GM12878 (cell line): ENCODE data around the gene KRT80. TPM values are rescaled to one million over a fixed set of nuclear protein-coding genes. Genes with fewer than 3 reads are reported as not detected.

ENCODE experiments used
- ATAC-seq: fragments of 200-7000 bp; cut with Tn5 transposase; 3 replicates; pipeline ENCODE4 v1.9.1; 2020; ENCODE audit warnings: mild to moderate bottlenecking, moderate library complexity
- BruUV-seq: library from RNA; stranded (reverse); fragments of 400-500 nt; replicated peaks from 2 replicates; lab custom pipeline; 2021; lab: Mats Ljungman, UMichigan
- CTCF ChIA-PET: fragments of 300-600 bp; sonication (Branson Sonifier 250); formaldehyde crosslinking; extraction: SDS; loops from one replicate; lab custom pipeline; 2021; ENCODE audit warnings: inconsistent platforms; lab: Yijun Ruan, JAX
- POLR2A ChIA-PET: fragments of 350-600 bp; formaldehyde crosslinking; extraction: SDS; loops from one replicate; lab custom pipeline; 2021; ENCODE audit warnings: inconsistent platforms; lab: Charles Lee
- RAD21 ChIA-PET: fragments of 300-600 bp; sonication (Branson Sonifier 250); formaldehyde crosslinking; loops from one replicate; lab custom pipeline; 2023; ENCODE audit warnings: antibody characterized with exemption; ENCODE audit not compliant: unreplicated experiment; lab: Charles Lee
- SMC1A ChIA-PET: fragments of 300-600 bp; sonication (Branson Sonifier 250); formaldehyde crosslinking; loops from one replicate; lab custom pipeline; 2023; ENCODE audit not compliant: unreplicated experiment, uncharacterized antibody; lab: Charles Lee
- DNase-seq: peaks from one replicate; pipeline ENCODE4 v3.0.0-alpha.2; 2011; ENCODE audit warnings: low read depth, low spot score
- FAIRE-seq: peaks from 3 replicates; lab custom pipeline; 2011; peaks lifted over from hg19 to GRCh38; lab: Jason Lieb, UNC
- H2AFZ ChIP-seq: 2 replicates; pipeline ENCODE4 v1.6.0; 2011; ENCODE audit warnings: low read depth, low read length, control low read depth; ENCODE audit not compliant: control insufficient read depth
- H3K27ac ChIP-seq: 2 replicates; pipeline ENCODE4 v1.5.1; 2011; ENCODE audit warnings: control low read depth; ENCODE audit not compliant: control insufficient read depth, insufficient read depth
- H3K27me3 ChIP-seq, 2 experiments: replicated peaks in 1 of 2; 2 replicates each; pipeline versions ENCODE4 v1.6.0 to v1.6.1; 2011; ENCODE audit warnings: low read length in 1 of 2; ENCODE audit not compliant: control insufficient read depth in 2 of 2, insufficient read depth in 2 of 2
- H3K36me3 ChIP-seq, 2 experiments: 2 replicates each; pipeline ENCODE4 v1.5.1; 2011; ENCODE audit warnings: low read length in 1 of 2; ENCODE audit not compliant: control insufficient read depth in 2 of 2, insufficient read depth in 2 of 2
- H3K4me1 ChIP-seq: 2 replicates; pipeline ENCODE4 v1.6.1; 2011; ENCODE audit warnings: mild to moderate bottlenecking, low read length, moderate library complexity, mixed read lengths; ENCODE audit not compliant: control insufficient read depth, insufficient read depth
- H3K4me2 ChIP-seq: 2 replicates; pipeline ENCODE4 v1.6.0; 2011; ENCODE audit warnings: control low read depth; ENCODE audit not compliant: control insufficient read depth, insufficient read depth
- H3K4me3 ChIP-seq: fragments of 200-600 bp; sonication (generic); 2 replicates; pipeline ENCODE4 v1.5.1; 2016
- H3K79me2 ChIP-seq: 2 replicates; pipeline ENCODE4 v1.6.0; 2011; ENCODE audit warnings: low read length; ENCODE audit not compliant: control insufficient read depth, insufficient read depth
- H3K9ac ChIP-seq: 2 replicates; pipeline ENCODE4 v1.8.0; 2011; ENCODE audit warnings: low read length, control low read depth, mixed read lengths; ENCODE audit not compliant: control insufficient read depth, insufficient read depth
- H3K9me3 ChIP-seq: replicated peaks from 3 replicates; pipeline ENCODE4 v1.5.1; 2011; ENCODE audit warnings: mild to moderate bottlenecking, low read length; ENCODE audit not compliant: control insufficient read depth, insufficient read depth
- H4K20me1 ChIP-seq: 2 replicates; pipeline ENCODE4 v1.6.0; 2011; ENCODE audit not compliant: control insufficient read depth, insufficient read depth
- EZH2 ChIP-seq: IDR thresholded peaks from 2 replicates; pipeline ENCODE4 v1.6.1; 2012; ENCODE audit warnings: low read depth, mild to moderate bottlenecking, control low read depth, inconsistent platforms, low read length, borderline replicate concordance; ENCODE audit not compliant: control insufficient read depth
- JUNB ChIP-seq: IDR thresholded peaks from 2 replicates; pipeline ENCODE4 v1.6.1; 2016; ENCODE audit warnings: antibody characterized with exemption, mild to moderate bottlenecking
- KDM1A ChIP-seq: fragments of 200-600 bp; sonication (generic); IDR thresholded peaks from 2 replicates; pipeline ENCODE4 v1.6.1; 2016; ENCODE audit warnings: borderline replicate concordance
- NR2C1 ChIP-seq: fragments of 450-650 bp; IDR thresholded peaks from 2 replicates; pipeline ENCODE4 v1.6.1; 2017; ENCODE audit warnings: antibody characterized with exemption, mild to moderate bottlenecking, moderate library complexity
- RFX5 ChIP-seq: IDR thresholded peaks from 2 replicates; pipeline ENCODE4 v1.6.1; 2011; ENCODE audit warnings: low read depth, low read length, improper control_type of control experiment
- SUZ12 ChIP-seq: fragments of 200-600 bp; sonication (generic); IDR thresholded peaks from one replicate; pipeline ENCODE4 v1.6.1; 2018; ENCODE audit warnings: antibody characterized with exemption, mild to moderate bottlenecking; ENCODE audit not compliant: unreplicated experiment
- WGBS: methylation state at CpG from one replicate; pipeline ENCODE4 v1.1.6; 2016; ENCODE audit warnings: low lambda C conversion rate; ENCODE audit not compliant: insufficient replicate concordance, insufficient coverage; ENCODE audit errors: missing lambda C conversion rate; 5-methylcytosine and 5-hydroxymethylcytosine counted together
- in situ Hi-C: fragments of 300-500 bp; cut with MboI; formaldehyde crosslinking; loops from 9 replicates; pipeline ENCODE4 v1.14.3; 2018; ENCODE audit warnings: mixed read lengths
- intact Hi-C: fragments of 100-400 bp; cut with micrococcal nuclease; formaldehyde crosslinking; loops from one replicate; pipeline ENCODE4 v1.14.2; 2022; ENCODE audit not compliant: unreplicated experiment
- polyA plus RNA-seq, 11 experiments: library from polyadenylated mRNA; depleted of rRNA in 4 of 11; unstranded in 6 of 11; stranded (reverse) in 5 of 11; fragments of >200 nt; fragmentation: Nextera tagmentation in 4 of 11; fragmentation: Illumina TruSeq in 1 of 11; extraction: Ambion mirVana in 4 of 11; extraction: Trizol in 1 of 11; gene quantifications; 1 replicate in 1 of 11; 2 replicates in 10 of 11; pipeline versions ENCODE4 v1.2.1 to v1.2.3, GENCODE V29; 2011 to 2016; ENCODE audit warnings: inconsistent platforms in 2 of 11, missing spikeins in 2 of 11, low read depth in 1 of 11
- total RNA-seq, 4 experiments: library from RNA; depleted of rRNA in 3 of 4; stranded (reverse); fragments of >200 nt in 3 of 4; fragmentation: Illumina TruSeq in 1 of 4; extraction: Trizol in 1 of 4; gene quantifications; 2 replicates each; pipeline versions ENCODE4 v1.2.1 to v1.2.3, GENCODE V29; 2013 to 2021
- TF ChIP-seq, protein P1 (sequence below): IDR thresholded peaks from 2 replicates; pipeline ENCODE4 v1.6.1; 2012; ENCODE audit warnings: low read length, inconsistent platforms
- TF ChIP-seq, protein P2 (sequence below): fragments of 450-650 bp; conservative IDR thresholded peaks from 2 replicates; pipeline ENCODE4 v1.6.1; 2017; ENCODE audit warnings: mild to moderate bottlenecking, moderate library complexity
- TF ChIP-seq, protein P3 (sequence below): IDR thresholded peaks from 2 replicates; pipeline ENCODE4 v1.6.1; 2012; ENCODE audit warnings: low read depth, low read length, improper control_type of control experiment

The KRT80 gene
- total and polyA plus RNA-seq, 10 of the 15 experiments (the other 5 are each of a cell fraction or from before 2014, with no cell fraction given) = 0.01 TPM; not detected in 9

DNA sequence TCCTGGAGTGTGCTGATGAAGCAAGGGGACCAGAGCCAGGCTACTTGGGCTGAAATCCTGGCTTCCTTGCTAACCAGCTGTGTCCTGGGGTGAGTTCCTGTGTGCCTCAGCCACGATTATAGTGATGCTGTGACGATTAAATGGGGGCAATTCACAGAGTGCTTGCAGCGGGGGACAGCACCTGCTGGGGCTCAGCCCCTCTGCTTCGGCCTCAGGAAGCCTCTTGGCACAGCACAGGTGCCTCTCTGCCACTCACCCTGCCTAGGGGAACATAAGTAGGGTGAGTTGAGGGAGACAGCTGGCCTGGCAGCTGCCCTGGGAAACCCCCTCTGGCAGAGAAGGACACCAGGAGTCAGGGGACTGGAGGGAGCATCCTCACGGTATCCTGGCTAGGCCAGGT, 9.4 kb downstream of the KRT80 start (continued):
- TF ChIP-seq SUZ12 = no peak
- TF ChIP-seq, protein P1, sequence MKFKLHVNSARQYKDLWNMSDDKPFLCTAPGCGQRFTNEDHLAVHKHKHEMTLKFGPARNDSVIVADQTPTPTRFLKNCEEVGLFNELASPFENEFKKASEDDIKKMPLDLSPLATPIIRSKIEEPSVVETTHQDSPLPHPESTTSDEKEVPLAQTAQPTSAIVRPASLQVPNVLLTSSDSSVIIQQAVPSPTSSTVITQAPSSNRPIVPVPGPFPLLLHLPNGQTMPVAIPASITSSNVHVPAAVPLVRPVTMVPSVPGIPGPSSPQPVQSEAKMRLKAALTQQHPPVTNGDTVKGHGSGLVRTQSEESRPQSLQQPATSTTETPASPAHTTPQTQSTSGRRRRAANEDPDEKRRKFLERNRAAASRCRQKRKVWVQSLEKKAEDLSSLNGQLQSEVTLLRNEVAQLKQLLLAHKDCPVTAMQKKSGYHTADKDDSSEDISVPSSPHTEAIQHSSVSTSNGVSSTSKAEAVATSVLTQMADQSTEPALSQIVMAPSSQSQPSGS = no peak
- no peak for TF ChIP-seq NR2C1
- TF ChIP-seq EZH2 = no peak

DNA sequence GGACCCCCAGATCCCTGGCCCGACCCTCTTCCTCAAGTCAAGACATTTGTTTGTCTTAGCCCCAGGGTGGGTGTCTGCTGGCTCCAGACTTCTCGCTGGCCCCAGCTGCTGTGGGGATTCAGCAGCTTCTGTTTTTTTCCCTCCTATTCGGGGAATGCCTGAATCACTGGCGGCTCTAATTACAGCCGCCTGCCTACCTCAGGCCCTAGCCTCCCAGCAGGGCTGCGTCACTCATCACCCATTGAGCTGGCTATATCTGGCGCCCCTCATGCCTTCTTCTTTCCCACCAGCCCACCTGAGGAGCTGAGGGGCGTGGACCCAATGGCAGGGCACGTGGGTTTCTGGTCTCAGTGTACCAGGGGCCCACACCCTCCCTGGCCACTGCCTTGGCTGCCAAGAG, 10.1 kb downstream of the KRT80 start:
- no peaks in the 10 kb centered on the region for H3K9me3 ChIP-seq
- no peaks in the 10 kb centered on the region for H3K36me3 ChIP-seq
- FAIRE-seq (no peak), ATAC-seq (no peak), DNase-seq (no peak)
- ChIA-PET RAD21 (no interaction called here), CTCF (no interaction called here), SMC1A (no interaction called here), POLR2A (no interaction called here)
- H3K4me1 ChIP-seq = no peaks in the 10 kb centered on the region
- in situ Hi-C loops (no loop called here), intact Hi-C loops (no loop called here)
- TF ChIP-seq, protein P2, sequence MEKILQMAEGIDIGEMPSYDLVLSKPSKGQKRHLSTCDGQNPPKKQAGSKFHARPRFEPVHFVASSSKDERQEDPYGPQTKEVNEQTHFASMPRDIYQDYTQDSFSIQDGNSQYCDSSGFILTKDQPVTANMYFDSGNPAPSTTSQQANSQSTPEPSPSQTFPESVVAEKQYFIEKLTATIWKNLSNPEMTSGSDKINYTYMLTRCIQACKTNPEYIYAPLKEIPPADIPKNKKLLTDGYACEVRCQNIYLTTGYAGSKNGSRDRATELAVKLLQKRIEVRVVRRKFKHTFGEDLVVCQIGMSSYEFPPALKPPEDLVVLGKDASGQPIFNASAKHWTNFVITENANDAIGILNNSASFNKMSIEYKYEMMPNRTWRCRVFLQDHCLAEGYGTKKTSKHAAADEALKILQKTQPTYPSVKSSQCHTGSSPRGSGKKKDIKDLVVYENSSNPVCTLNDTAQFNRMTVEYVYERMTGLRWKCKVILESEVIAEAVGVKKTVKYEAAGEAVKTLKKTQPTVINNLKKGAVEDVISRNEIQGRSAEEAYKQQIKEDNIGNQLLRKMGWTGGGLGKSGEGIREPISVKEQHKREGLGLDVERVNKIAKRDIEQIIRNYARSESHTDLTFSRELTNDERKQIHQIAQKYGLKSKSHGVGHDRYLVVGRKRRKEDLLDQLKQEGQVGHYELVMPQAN = no peak
- TF ChIP-seq KDM1A (no peak), JUNB (no peak), RFX5 (no peak)
- TF ChIP-seq, protein P3, sequence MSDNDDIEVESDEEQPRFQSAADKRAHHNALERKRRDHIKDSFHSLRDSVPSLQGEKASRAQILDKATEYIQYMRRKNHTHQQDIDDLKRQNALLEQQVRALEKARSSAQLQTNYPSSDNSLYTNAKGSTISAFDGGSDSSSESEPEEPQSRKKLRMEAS = no peak
- H4K20me1 ChIP-seq = no peaks in the 10 kb centered on the region
- no TSS peak for BruUV-seq
- no peaks in the 10 kb centered on the region for H3K79me2 ChIP-seq
- no peak overlapping the region for H3K9ac ChIP-seq
- no peaks in the 10 kb centered on the region; a peak in 1 of 4 replicates for H3K27me3 ChIP-seq
- no peak overlapping the region for H2AFZ ChIP-seq
- WGBS = 27% methylated on average over 9 of the region's 9 CpGs
- H3K4me2 ChIP-seq = no peak overlapping the region
- no peak overlapping the region for H3K4me3 ChIP-seq
- H3K27ac ChIP-seq = no peak overlapping the region
